Osteoblast (primary cell): ENCODE data around the gene GTF3C4. TPM values are rescaled to one million over a fixed set of nuclear protein-coding genes. Genes with fewer than 3 reads are reported as not detected.

Experiments
- DNase-seq: peaks from one replicate; pipeline ENCODE4 v3.0.0; 2011; ENCODE audit warnings: low spot score, mixed read lengths; ENCODE audit not compliant: insufficient read length; ENCODE audit errors: missing footprints
- H2AFZ ChIP-seq: 2 replicates; pipeline ENCODE4 v1.6.0; 2011; ENCODE audit warnings: mild to moderate bottlenecking, low read length
- H3K27ac ChIP-seq: 2 replicates; pipeline ENCODE4 v1.5.1; 2011; ENCODE audit warnings: mild to moderate bottlenecking, low read depth, low read length, moderate library complexity
- H3K27me3 ChIP-seq: 2 replicates; pipeline ENCODE4 v1.6.0; 2012; ENCODE audit warnings: mild to moderate bottlenecking, control low read depth, inconsistent platforms, low read length, moderate library complexity; ENCODE audit not compliant: insufficient read depth
- H3K36me3 ChIP-seq: 2 replicates; pipeline ENCODE4 v1.5.1; 2011; ENCODE audit warnings: mild to moderate bottlenecking, low read length, control low read depth, moderate library complexity; ENCODE audit not compliant: insufficient read depth
- H3K4me1 ChIP-seq: 2 replicates; pipeline ENCODE4 v1.5.1; 2011; ENCODE audit warnings: mild to moderate bottlenecking, low read length, control low read depth, moderate library complexity; ENCODE audit not compliant: insufficient read depth
- H3K4me2 ChIP-seq: 2 replicates; pipeline ENCODE4 v1.6.0; 2011; ENCODE audit warnings: mild to moderate bottlenecking, low read length; ENCODE audit not compliant: insufficient read depth
- H3K4me3 ChIP-seq: fragments of 200-600 bp; sonication (generic); 3 replicates; pipeline ENCODE4 v1.5.1; 2012; ENCODE audit warnings: mild to moderate bottlenecking, low read length, inconsistent platforms; ENCODE audit not compliant: insufficient read depth
- H3K79me2 ChIP-seq: 2 replicates; pipeline ENCODE4 v1.6.0; 2012; ENCODE audit warnings: mild to moderate bottlenecking, low read length, control low read depth, inconsistent platforms; ENCODE audit not compliant: insufficient read depth
- H3K9me3 ChIP-seq: 2 replicates; pipeline ENCODE4 v1.5.1; 2011; ENCODE audit warnings: low read depth, low read length, control low read depth
- H4K20me1 ChIP-seq: 2 replicates; pipeline ENCODE4 v1.6.0; 2012; ENCODE audit warnings: mild to moderate bottlenecking, low read length, control low read depth; ENCODE audit not compliant: insufficient read depth
- CTCF ChIP-seq: IDR thresholded peaks from 2 replicates; pipeline ENCODE4 v1.5.1; 2011; ENCODE audit warnings: mild to moderate bottlenecking, low read depth, low read length, moderate library complexity; ENCODE audit errors: extremely low read depth
- total RNA-seq: library from RNA; depleted of rRNA; stranded (reverse); fragments of >200 nt; gene quantifications from 2 replicates; pipeline ENCODE4 v1.2.3, GENCODE V29; 2012

The GTF3C4 gene
- total RNA-seq, 1 donor: 21.7 TPM

GRCh38 chr9:132733260-132733815 is 63.1 kb downstream of the GTF3C4 start:
- Histone ChIP-seq H3K27ac (no peak overlapping the region), H3K4me2 (no peak overlapping the region), H3K27me3 (peaks cover 5% of the 10 kb centered on the region), H4K20me1 (no peaks in the 10 kb centered on the region), H3K79me2 (no peaks in the 10 kb centered on the region), H2AFZ (no peak overlapping the region), H3K4me1 (no peaks in the 10 kb centered on the region), H3K4me3 (no peak overlapping the region), H3K9me3 (no peaks in the 10 kb centered on the region), H3K36me3 (no peaks in the 10 kb centered on the region)
- no peak for DNase-seq
- TF ChIP-seq CTCF: no peak

- Histone ChIP-seq H3K4me2 (no peak overlapping the region), H3K4me1 (no peaks in the 10 kb centered on the region), H3K79me2 (no peaks in the 10 kb centered on the region), H3K27me3 (peaks cover 24% of the 10 kb centered on the region), H2AFZ (no peak overlapping the region), H3K4me3 (no peak overlapping the region), H3K36me3 (no peaks in the 10 kb centered on the region), H3K9me3 (no peaks in the 10 kb centered on the region), H4K20me1 (no peaks in the 10 kb centered on the region), H3K27ac (no peak overlapping the region)
- no peak for TF ChIP-seq CTCF
- DNase-seq: no peak
Observed at GRCh38 chr9:132739710-132740310, 69.5 kb downstream of the GTF3C4 start.

- no peaks in the 10 kb centered on the region for H3K9me3 ChIP-seq
- no peak overlapping the region for H2AFZ ChIP-seq
- DNase-seq: no peak
- no peak overlapping the region for H3K27ac ChIP-seq
- no peak for TF ChIP-seq CTCF
- H3K4me1 ChIP-seq: no peaks in the 10 kb centered on the region
- H3K27me3 ChIP-seq: peaks cover 32% of the 10 kb centered on the region
- no peaks in the 10 kb centered on the region for H4K20me1 ChIP-seq
- no peaks in the 10 kb centered on the region for H3K36me3 ChIP-seq
- H3K4me3 ChIP-seq: no peak overlapping the region
- no peak overlapping the region for H3K4me2 ChIP-seq
- H3K79me2 ChIP-seq: no peaks in the 10 kb centered on the region
Observed at GRCh38 chr9:132740526-132741309, 70.5 kb downstream of the GTF3C4 start.

- no peaks in the 10 kb centered on the region for H4K20me1 ChIP-seq
Observed at GRCh38 chr9:132742821-132743311, 72.6 kb downstream of the GTF3C4 start.

More at GRCh38 chr9:132742821-132743311, 72.6 kb downstream of the GTF3C4 start:
- no peak for DNase-seq
- Histone ChIP-seq H3K9me3 (no peaks in the 10 kb centered on the region), H3K4me3 (no peak overlapping the region), H3K36me3 (no peaks in the 10 kb centered on the region), H3K27ac (no peak overlapping the region), H3K4me2 (no peak overlapping the region), H3K4me1 (no peaks in the 10 kb centered on the region), H2AFZ (no peak overlapping the region), H3K27me3 (peaks cover 38% of the 10 kb centered on the region), H3K79me2 (no peaks in the 10 kb centered on the region)
- no peak for TF ChIP-seq CTCF
